Ovary (tissue), 9 donors: Measurements from ENCODE around the gene SPAG9. TPM values are rescaled to one million over a fixed set of nuclear protein-coding genes. Genes with fewer than 3 reads are reported as not detected.

ENCODE experiments used
- DNase-seq, 5 donors: peaks; one replicate each; pipeline ENCODE4 v3.0.0-alpha.2; 2019 to 2020
- H3K27ac ChIP-seq, 2 donors: fragments of 200-600 bp; one replicate each; pipeline versions ENCODE4 v1.5.1 to v1.8.0; 2019 to 2022
- H3K27me3 ChIP-seq: fragments of 200-600 bp; one replicate; pipeline ENCODE4 v1.8.0; 2022
- H3K36me3 ChIP-seq: fragments of 200-600 bp; sonication (generic); one replicate; pipeline ENCODE4 v1.5.1; 2019
- H3K4me1 ChIP-seq: one replicate; pipeline ENCODE4 v1.8.1; 2013; ENCODE audit warnings: mild to moderate bottlenecking, moderate library complexity; ENCODE audit not compliant: insufficient read depth
- H3K4me3 ChIP-seq: fragments of 200-600 bp; sonication (generic); one replicate; pipeline ENCODE4 v1.5.1; 2017
- H3K9me3 ChIP-seq, 2 donors: fragments of 200-600 bp in 1 of 2; sonication (generic) in 1 of 2; one replicate each; pipeline versions ENCODE4 v1.5.1 to v1.8.1; 2013 to 2019; ENCODE audit warnings: mild to moderate bottlenecking in 1 of 2, moderate library complexity in 1 of 2
- CTCF ChIP-seq, 3 donors: fragments of 450-650 bp in 2 of 3; fragments of 200-600 bp in 1 of 3; IDR thresholded peaks; one replicate each; pipeline versions ENCODE4 v1.5.1 to v1.8.0; 2016 to 2022; ENCODE audit warnings: antibody characterized with exemption in 3 of 3, mild to moderate bottlenecking in 1 of 3
- EP300 ChIP-seq: sonication (generic); formaldehyde crosslinking; IDR thresholded peaks from one replicate; pipeline ENCODE4 v1.6.1; 2017; ENCODE audit warnings: antibody characterized with exemption
- POLR2A ChIP-seq: fragments of 450-650 bp; IDR thresholded peaks from one replicate; pipeline ENCODE4 v1.6.1; 2017; ENCODE audit warnings: antibody characterized with exemption, mild to moderate bottlenecking, moderate library complexity
- WGBS, 3 donors: extraction: QIAGEN DNeasy Blood & Tissue Kit in 1 of 3; methylation state at CpG; one replicate each; pipeline versions ENCODE4 v1.1.5 to v1.1.7; 2013 to 2017; 5-methylcytosine and 5-hydroxymethylcytosine counted together
- intact Hi-C, 4 donors: fragments of 100-400 bp; cut with DNase I; formaldehyde crosslinking; loops; one replicate each; pipeline versions ENCODE4 v1.11.0 to v1.15.1; 2022 to 2023
- polyA plus RNA-seq, 2 donors: library from polyadenylated mRNA; stranded (reverse); fragments of 200-250 nt in 1 of 2; fragments of 350-450 nt in 1 of 2; fragmentation: Illumina TruSeq in 1 of 2; extraction: RNeasy Lipid Tissue Mini Kit (QIAGEN cat#74804) in 1 of 2; gene quantifications; one replicate each; pipeline ENCODE4 v1.2.3, GENCODE V29; 2013 to 2014
- total RNA-seq, 7 donors: library from RNA; depleted of rRNA in 2 of 7; stranded (reverse); fragments of >200 nt in 2 of 7; fragmentation: NEBNext Ultra II Directional in 3 of 7; extraction: Animal tissue kit (Norgen Biotek cat#: 25700) in 3 of 7; gene quantifications; one replicate each; pipeline versions ENCODE4 v1.1.0 to v1.2.4, GENCODE V29; 2016 to 2023
- donor health status: DM: no; HTN: no; CAD: no; lungs with moderate emphysema.
- donor health status: DM: no; HTN: no; CAD: no.
- donor health status: Bipolar disorder and iron deficiency.
- donor health status: DM: yes; HTN: yes; CAD: no.
- donor health status: DM: no; HTN: no; CAD: no.
- donor health status: DM: yes; HTN: yes; CAD: no.

The SPAG9 gene
- total and polyA plus RNA-seq, 9 donors: 28.8 to 103 (median 79.4) TPM

DNA sequence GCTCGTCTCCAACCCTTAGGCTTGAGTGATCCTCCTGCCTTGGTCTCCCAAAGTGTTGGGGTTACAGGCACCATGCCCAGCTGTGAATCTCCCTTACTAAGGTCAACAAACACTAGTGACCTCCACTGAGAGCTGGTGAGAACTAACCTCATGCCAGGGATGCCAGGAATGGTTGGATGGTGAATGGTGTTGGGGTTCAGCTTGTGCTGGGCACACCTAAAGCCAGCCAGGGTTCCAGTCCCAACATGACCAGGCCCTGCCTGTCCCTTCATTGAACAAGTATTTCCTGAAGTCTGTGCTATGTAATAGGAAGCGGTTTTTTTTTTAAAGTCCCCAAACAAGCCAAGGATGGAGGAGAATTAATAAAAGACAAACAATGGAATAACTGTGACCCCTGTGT lies 198.6 kb downstream of the SPAG9 start:
- intact Hi-C loops: no loop called here
- 92 to 97% (median 94%) methylated on average over 2 of the region's 2 CpGs for WGBS, 3 donors
- no peak overlapping the region for H3K27ac ChIP-seq

DNA sequence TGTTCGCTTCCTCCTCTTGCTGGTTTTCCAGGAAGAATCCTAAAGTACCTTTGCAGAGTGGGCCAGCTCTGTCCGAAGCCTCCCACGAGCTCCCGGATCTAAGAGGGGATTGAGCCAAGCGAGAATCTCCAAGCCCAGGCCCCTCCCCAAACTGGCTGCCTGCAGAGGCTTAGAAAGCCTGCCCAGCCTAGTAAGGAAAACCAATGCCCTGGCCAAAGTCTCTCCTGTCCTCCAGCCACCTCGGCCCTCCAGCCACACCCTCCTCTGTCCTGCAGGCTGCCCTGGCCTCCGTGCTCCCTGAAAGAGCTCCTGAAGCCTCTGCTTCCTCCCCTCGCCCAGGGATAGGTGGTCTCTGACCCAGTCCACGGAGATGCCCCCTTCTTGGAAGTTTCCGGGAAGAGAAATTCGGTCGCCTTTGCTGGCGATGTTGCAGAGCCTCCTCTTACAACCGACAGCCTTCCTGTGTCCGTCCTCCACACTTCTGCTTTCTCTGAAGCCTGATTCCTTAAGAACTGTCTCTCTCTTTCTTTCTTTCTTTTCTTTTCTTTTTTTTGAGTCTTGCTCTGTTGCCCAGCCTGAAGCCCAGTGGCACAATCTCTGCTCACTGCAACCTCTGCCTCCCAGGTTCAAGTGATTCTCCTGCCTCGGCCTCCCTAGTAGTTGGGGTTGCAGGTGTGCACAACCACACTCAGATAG lies 199.6 kb downstream of the SPAG9 start:
- TF ChIP-seq POLR2A: no peak
- H3K27me3 ChIP-seq: no peaks in the 10 kb centered on the region
- H3K9me3 ChIP-seq: no peaks in the 10 kb centered on the region
- H3K36me3 ChIP-seq: no peaks in the 10 kb centered on the region
- 60 to 84% (median 71%) methylated on average over 16 of the region's 16 CpGs for WGBS, 3 donors
- no peak overlapping the region for H3K27ac ChIP-seq
- no peak for DNase-seq
- H3K4me3 ChIP-seq: no peak overlapping the region
- H3K4me1 ChIP-seq: peaks cover 11% of the 10 kb centered on the region
- intact Hi-C loops: no loop called here

More for the DNA sequence above, 198.6 kb downstream of the SPAG9 start:
- Histone ChIP-seq H3K4me1 (peaks cover 11% of the 10 kb centered on the region), H3K9me3 (no peaks in the 10 kb centered on the region), H3K27me3 (no peaks in the 10 kb centered on the region), H3K36me3 (no peaks in the 10 kb centered on the region), H3K4me3 (no peak overlapping the region)
- no peak for DNase-seq
- TF ChIP-seq CTCF (IDR thresholded peaks at IDR 0.05) (no peak), EP300 (no peak), POLR2A (no peak)

DNA sequence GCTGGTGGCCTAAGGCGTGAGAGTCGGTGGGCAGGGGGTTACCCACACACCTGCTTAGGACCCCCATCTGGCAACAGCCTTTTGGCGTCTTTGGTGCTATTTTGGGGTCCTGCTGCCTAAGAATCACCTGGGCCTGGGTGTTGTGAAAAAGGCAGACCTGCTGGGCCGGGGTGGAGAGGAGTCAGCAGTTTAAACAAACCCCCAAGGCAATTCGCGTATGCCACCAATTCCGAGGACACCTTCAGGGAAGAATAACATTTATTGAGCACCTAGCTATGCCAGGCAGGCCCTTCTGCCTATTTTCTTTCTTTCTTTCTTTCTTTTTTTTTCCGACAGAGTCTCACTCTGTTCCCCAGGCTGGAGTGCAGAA lies 200.6 kb downstream of the SPAG9 start:
- Histone ChIP-seq H3K9me3 (no peaks in the 10 kb centered on the region), H3K27ac (no peak overlapping the region), H3K27me3 (no peaks in the 10 kb centered on the region), H3K36me3 (no peaks in the 10 kb centered on the region), H3K4me1 (peaks cover 11% of the 10 kb centered on the region), H3K4me3 (no peak overlapping the region)
- 74 to 93% (median 81%) methylated on average over 8 of the region's 8 CpGs for WGBS, 3 donors
- no peak for DNase-seq
- no peak for TF ChIP-seq CTCF (IDR thresholded peaks at IDR 0.05)
- TF ChIP-seq POLR2A: no peak
- TF ChIP-seq EP300: no peak
- intact Hi-C loops: no loop called here

DNA sequence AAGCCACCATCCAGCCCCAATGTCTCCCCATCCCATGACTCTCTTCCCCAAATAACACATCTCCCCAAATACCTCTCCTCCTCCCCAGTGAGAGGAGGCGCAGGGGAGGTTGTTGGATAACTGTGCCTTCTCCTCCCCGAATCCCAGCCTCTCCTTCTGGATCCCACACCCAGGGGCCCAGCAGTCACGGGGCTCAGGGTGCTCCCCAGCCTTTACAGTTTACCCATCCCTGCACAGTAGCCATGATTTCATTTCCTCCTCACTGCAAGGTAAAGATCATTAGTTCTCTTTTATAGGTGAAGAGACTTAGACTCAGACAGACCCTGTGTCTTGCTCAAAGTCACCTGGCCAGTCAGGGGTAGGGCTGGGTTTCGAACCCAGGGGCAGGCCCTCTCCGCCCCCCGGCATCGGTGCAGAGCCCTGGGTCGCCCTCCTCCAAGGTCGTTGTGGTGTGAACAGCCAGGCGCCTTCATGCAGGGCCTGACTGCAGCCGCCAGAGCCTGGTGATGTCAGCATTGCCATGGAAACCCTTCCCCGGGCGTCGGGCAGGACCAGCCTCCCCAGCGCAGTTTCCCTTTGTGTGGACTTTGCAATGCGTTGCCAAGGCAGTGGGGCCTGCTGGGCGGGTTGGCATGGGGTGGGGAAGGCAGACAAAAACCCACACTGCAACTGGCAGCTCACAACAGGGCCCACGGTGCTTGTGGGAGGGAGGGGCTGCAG lies 201.2 kb downstream of the SPAG9 start:
- intact Hi-C loops: no loop called here
- H3K4me3 ChIP-seq: no peak overlapping the region
- peak overlapping the region in 1 of 2 donors; percentile 8 for H3K27ac ChIP-seq
- no peaks in the 10 kb centered on the region for H3K27me3 ChIP-seq
- peak; percentile 80 to 87 (median 83) for DNase-seq
- WGBS, 3 donors: 19 to 47% (median 24%) methylated on average over 18 of the region's 18 CpGs
- H3K9me3 ChIP-seq: no peaks in the 10 kb centered on the region
- TF ChIP-seq POLR2A: no peak
- no peak for TF ChIP-seq EP300
- no peak for TF ChIP-seq CTCF (IDR thresholded peaks at IDR 0.05)
- no peaks in the 10 kb centered on the region for H3K36me3 ChIP-seq
- peaks cover 11% of the 10 kb centered on the region for H3K4me1 ChIP-seq

DNA sequence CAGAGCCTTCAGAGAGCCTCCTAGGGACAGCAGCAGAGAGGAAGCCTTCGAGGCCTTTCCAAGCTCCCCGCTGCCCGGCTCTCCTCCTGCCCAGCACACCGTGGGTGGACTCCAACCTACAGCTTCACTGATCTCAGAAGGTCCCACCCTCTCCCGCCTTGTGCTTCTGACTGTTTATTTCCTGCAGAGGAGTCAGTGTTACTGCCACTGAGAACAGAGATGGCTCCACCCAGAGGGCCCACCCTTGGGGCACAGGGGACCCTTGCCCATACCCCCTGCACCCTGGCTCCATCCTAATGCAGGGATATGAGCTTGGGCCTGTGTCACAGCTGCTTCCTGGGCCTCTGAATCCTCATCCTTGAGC lies 201.8 kb downstream of the SPAG9 start:
- Histone ChIP-seq H3K9me3 (no peaks in the 10 kb centered on the region), H3K4me3 (no peak overlapping the region), H3K4me1 (peaks cover 11% of the 10 kb centered on the region), H3K27ac (peak overlapping the region in 1 of 2 donors; percentile 8), H3K36me3 (no peaks in the 10 kb centered on the region), H3K27me3 (no peaks in the 10 kb centered on the region)
- TF ChIP-seq POLR2A (no peak), EP300 (no peak), CTCF (IDR thresholded peaks at IDR 0.05) (no peak)
- intact Hi-C loops: no loop called here
- DNase-seq: no peak
- WGBS, 3 donors: 77 to 86% (median 81%) methylated on average over 5 of the region's 5 CpGs
